Osteocyte (in vitro differentiated cells): Measurements from ENCODE around the gene ACTA1. TPM values are rescaled to one million over a fixed set of nuclear protein-coding genes. Genes with fewer than 3 reads are reported as not detected.
"Not testable (repeated sequence)": the region's sequence is repeated elsewhere in the genome, so short reads cannot be mapped to it uniquely, and the experiment has no call there.

Source experiments
- DNase-seq: peaks from one replicate; pipeline ENCODE4 v3.0.0; 2021; ENCODE audit warnings: mixed read lengths; ENCODE audit not compliant: unreplicated experiment; ENCODE audit errors: extremely low spot score
- H3K27ac Mint-ChIP-seq: one replicate; pipeline ENCODE4 v1.8.0; 2021; ENCODE audit warnings: mild to moderate bottlenecking, mixed read lengths; ENCODE audit not compliant: unreplicated experiment
- H3K27me3 Mint-ChIP-seq: one replicate; pipeline ENCODE4 v1.8.0; 2021; ENCODE audit warnings: mixed read lengths; ENCODE audit not compliant: unreplicated experiment
- H3K36me3 Mint-ChIP-seq: one replicate; pipeline ENCODE4 v1.8.0; 2021; ENCODE audit warnings: mixed read lengths; ENCODE audit not compliant: unreplicated experiment
- H3K4me1 Mint-ChIP-seq: one replicate; pipeline ENCODE4 v1.8.0; 2021; ENCODE audit warnings: mixed read lengths; ENCODE audit not compliant: unreplicated experiment
- H3K4me3 Mint-ChIP-seq: one replicate; pipeline ENCODE4 v1.8.0; 2021; ENCODE audit warnings: mild to moderate bottlenecking, moderate library complexity, mixed read lengths; ENCODE audit not compliant: unreplicated experiment
- H3K9me3 Mint-ChIP-seq: one replicate; pipeline ENCODE4 v1.8.0; 2021; ENCODE audit warnings: mixed read lengths; ENCODE audit not compliant: unreplicated experiment
- long read RNA-seq: library from polyadenylated mRNA; unstranded; transcript quantifications from one replicate; pipeline ENCODE4 v2.0.0, GENCODE V29; 2021
- total RNA-seq: library from RNA; stranded (reverse); gene quantifications from 2 replicates; pipeline ENCODE4 v1.2.1, GENCODE V29; 2021
- TF ChIP-seq, protein P1 (sequence below): fragments of 200-600 bp; sonication (generic); IDR thresholded peaks from 2 replicates; pipeline ENCODE4 v1.5.0; 2021; ENCODE audit warnings: antibody characterized with exemption, mild to moderate bottlenecking, moderate library complexity

The ACTA1 gene
- 0.55 TPM in 1 of 2 replicates, not detected in the other for total RNA-seq
- long read RNA-seq, result 0 reads

DNA sequence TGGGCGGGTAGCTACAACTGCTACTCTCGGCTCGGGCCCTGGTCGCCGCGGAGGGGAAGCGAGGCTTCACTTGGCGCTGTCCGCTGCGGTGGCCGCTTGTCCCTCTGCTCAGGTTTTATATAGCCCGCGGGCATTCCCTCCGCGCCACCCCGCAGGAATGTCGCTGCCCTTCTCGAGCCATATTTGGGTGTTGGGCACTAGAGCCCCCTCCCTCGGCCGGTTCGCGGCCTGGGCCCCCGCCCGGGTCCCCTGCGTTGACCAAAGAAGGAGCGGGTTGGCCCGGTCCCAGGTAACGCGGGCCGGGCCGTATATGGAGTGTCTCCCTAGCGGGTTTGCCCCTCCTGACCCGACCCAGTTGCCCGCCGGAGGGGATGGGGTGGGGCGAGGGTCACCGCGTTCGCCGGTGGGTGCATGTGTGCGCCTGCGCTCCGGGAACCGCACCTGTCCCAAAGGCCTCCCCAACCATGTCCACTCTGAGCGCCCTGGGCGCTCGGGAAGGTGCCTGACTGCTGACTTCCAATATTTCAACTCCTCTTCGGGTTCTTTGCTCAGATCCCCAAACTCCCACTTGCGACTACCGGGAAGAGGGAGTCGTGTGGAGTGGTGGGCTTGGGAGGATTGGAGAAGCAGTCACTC, at the start of gene ACTA1:
Gene ACTA1, minus strand, starts transcription at position 90 of the 636 bp plus-strand sequence. CDS start 979 bp downstream, outside the sequence.
- TF ChIP-seq, protein P1, sequence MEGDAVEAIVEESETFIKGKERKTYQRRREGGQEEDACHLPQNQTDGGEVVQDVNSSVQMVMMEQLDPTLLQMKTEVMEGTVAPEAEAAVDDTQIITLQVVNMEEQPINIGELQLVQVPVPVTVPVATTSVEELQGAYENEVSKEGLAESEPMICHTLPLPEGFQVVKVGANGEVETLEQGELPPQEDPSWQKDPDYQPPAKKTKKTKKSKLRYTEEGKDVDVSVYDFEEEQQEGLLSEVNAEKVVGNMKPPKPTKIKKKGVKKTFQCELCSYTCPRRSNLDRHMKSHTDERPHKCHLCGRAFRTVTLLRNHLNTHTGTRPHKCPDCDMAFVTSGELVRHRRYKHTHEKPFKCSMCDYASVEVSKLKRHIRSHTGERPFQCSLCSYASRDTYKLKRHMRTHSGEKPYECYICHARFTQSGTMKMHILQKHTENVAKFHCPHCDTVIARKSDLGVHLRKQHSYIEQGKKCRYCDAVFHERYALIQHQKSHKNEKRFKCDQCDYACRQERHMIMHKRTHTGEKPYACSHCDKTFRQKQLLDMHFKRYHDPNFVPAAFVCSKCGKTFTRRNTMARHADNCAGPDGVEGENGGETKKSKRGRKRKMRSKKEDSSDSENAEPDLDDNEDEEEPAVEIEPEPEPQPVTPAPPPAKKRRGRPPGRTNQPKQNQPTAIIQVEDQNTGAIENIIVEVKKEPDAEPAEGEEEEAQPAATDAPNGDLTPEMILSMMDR, result no peak
- Mint-ChIP-seq H3K9me3 (no peaks in the 10 kb centered on the region), H3K27me3 (peaks cover 29% of the 10 kb centered on the region), H3K36me3 (no peaks in the 10 kb centered on the region), H3K27ac (no peak within 1 kb of the TSS), H3K4me1 (peaks cover 12% of the 10 kb centered on the region), H3K4me3 (no peak within 1 kb of the TSS)
- no peak for DNase-seq

DNA sequence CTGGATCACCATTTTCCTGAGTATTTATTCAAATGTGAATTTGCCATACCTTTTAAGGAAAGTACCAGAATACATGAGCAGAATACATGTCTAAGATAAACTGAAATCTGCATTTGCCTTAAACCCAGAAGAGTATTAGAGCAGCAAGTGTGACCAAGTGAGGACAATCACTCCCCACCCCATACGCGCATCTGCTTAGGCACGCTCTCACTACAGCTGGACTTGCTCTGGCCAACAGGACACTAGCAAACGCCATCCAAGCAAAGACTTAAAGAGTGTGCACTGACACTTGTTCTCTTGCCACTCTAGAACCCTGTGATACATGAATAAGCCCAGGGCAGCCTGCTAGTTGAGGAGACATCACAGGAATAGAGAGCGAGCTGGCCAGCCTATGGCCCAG, 48.6 kb upstream of the ACTA1 start:
- H3K4me1 Mint-ChIP-seq, result no peaks in the 10 kb centered on the region
- H3K9me3 Mint-ChIP-seq, result no peaks in the 10 kb centered on the region
- peak overlapping the region; percentile 50 for H3K27ac Mint-ChIP-seq
- H3K36me3 Mint-ChIP-seq, result peaks cover 58% of the 10 kb centered on the region
- H3K4me3 Mint-ChIP-seq, result no peak overlapping the region
- TF ChIP-seq, protein P1, result no peak
- H3K27me3 Mint-ChIP-seq, result no peaks in the 10 kb centered on the region
- DNase-seq, result no peak

DNA sequence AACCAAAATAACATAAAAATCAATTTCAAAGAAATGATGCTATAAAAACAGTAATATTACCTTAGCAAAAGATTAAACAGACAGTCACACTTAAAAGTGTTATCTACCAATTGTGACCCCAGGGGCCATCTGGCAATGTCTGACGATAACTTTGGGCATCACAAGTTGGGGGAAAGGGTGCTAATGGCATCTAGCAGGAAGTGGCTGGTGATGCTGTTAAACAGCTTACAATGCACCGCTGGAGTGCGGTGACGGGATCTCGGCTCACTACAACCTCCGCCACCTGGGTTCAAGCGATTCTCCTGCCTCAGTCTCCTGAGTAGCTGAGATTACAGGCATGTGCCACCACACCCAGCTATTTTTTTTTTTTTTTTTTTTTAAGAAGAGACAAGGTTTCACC, 46.6 kb upstream of the ACTA1 start:
- Mint-ChIP-seq H3K36me3 (peaks cover 45% of the 10 kb centered on the region), H3K27ac (no peak overlapping the region), H3K4me1 (no peaks in the 10 kb centered on the region), H3K9me3 (no peaks in the 10 kb centered on the region), H3K27me3 (no peaks in the 10 kb centered on the region), H3K4me3 (no peak overlapping the region)
- TF ChIP-seq, protein P1, result no peak
- DNase-seq, result no peak

DNA sequence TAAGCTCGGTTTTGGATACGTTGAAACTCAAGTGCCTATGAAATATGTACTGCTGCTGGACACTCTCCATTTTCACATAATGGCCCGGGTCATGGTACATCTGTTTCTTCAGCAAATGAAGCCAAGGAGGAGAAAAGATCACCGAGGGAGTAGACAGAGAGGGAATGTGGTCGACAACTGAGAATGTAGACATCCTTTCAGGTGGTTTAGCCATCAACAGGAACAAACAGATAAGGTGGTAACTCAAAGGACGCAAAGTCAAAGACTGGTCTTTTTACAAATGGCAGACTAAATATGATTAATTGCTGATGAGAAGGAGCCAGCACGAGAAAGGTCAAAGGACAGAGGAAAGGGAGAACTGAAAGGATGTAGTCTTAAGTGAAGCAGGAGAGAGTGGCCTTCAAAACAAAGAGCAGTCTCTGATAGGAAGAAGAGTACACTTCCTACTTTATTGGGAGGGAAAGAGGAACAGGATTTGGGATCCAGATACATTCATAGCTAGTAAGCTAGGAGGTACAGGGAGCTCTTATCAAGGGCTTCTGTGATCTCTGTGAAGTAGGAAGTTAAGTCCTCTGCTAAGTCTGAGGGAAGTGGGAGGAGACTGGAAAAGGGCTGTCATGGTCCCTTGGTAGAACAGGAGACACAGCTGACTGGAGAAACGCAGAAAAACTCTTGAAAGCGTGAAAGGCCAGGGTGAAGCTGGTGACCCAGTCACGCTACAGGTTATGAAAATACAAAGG, 45.9 kb upstream of the ACTA1 start:
- Mint-ChIP-seq H3K4me3 (no peak overlapping the region), H3K36me3 (peaks cover 45% of the 10 kb centered on the region), H3K27me3 (no peaks in the 10 kb centered on the region), H3K4me1 (no peaks in the 10 kb centered on the region), H3K9me3 (no peaks in the 10 kb centered on the region), H3K27ac (no peak overlapping the region)
- TF ChIP-seq, protein P1, result no peak
- no peak for DNase-seq

DNA sequence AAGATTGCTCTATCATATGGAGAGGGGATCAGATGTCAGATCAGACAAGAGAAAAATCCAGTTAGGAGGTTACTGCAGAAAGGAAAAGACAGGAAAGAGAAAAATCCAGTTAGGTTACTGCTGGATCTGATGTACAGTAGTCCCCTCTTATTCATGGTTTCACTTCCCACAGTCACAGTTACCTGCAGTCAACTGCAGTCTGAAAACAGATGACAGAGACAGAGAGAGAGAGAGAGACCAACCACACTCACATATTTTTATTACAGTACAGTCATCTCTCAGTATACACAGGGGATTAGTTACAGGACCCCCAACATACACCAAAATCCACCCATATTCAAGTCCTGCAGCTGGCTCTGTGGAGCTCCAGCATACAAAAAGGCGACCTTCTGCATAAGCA, 45.0 kb upstream of the ACTA1 start:
- Mint-ChIP-seq H3K27me3 (no peaks in the 10 kb centered on the region), H3K4me1 (no peaks in the 10 kb centered on the region), H3K4me3 (no peak overlapping the region), H3K27ac (no peak overlapping the region), H3K9me3 (no peaks in the 10 kb centered on the region), H3K36me3 (peaks cover 48% of the 10 kb centered on the region)
- TF ChIP-seq, protein P1, result no peak
- no peak for DNase-seq

DNA sequence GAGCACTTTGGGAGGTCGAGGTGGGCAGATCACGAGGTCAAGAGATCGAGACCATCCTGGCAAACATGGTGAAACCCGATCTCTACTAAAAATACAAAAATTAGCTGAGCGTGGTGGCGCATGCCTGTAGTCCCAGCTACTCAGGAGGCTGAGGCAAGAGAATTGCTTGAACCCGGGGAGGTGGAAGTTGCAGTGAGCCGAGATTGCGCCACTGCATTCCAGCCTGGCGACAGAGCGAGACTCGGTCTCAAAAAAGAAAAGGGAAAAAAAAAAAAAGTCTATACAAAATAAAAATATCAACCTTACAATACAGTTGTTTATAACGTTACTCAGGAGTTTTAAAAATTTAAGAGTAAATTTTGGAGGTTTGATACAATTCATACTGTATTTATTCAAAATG, 42.0 kb upstream of the ACTA1 start:
- H3K27me3 Mint-ChIP-seq, H3K4me1 Mint-ChIP-seq, H3K4me3 Mint-ChIP-seq, H3K9me3 Mint-ChIP-seq, H3K27ac Mint-ChIP-seq, DNase-seq: not testable (repeated sequence)
- peaks cover 50% of the 10 kb centered on the region for H3K36me3 Mint-ChIP-seq
